BLaER1 treated with 17β-estradiol and CSF1 and Interleukin-3, amounts not matched to agents 10 nM and 100 nM (cell line): Measurements from ENCODE around the gene DEPDC5.

Experiments used
- H3K27ac ChIP-seq, 11 experiments: shearing (Covaris generic); formaldehyde crosslinking; 2 replicates each; pipeline ENCODE4 v1.8.1; 2022
- H3K27me3 ChIP-seq, 11 experiments: shearing (Covaris generic); formaldehyde crosslinking; 2 replicates each; pipeline ENCODE4 v1.8.1; 2022
- H3K36me3 ChIP-seq, 11 experiments: shearing (Covaris generic); formaldehyde crosslinking; 2 replicates each; pipeline ENCODE4 v1.8.1; 2022
- H3K4me1 ChIP-seq, 10 experiments: shearing (Covaris generic); formaldehyde crosslinking; 2 replicates each; pipeline ENCODE4 v1.8.1; 2022
- H3K4me2 ChIP-seq, 11 experiments: shearing (Covaris generic); formaldehyde crosslinking; 2 replicates each; pipeline ENCODE4 v1.8.1; 2022
- H3K4me3 ChIP-seq, 10 experiments: shearing (Covaris generic); formaldehyde crosslinking; 2 replicates each; pipeline ENCODE4 v1.8.1; 2022
- H3K9ac ChIP-seq, 11 experiments: shearing (Covaris generic); formaldehyde crosslinking; 2 replicates each; pipeline ENCODE4 v1.8.1; 2022
- H3K9me3 ChIP-seq, 11 experiments: shearing (Covaris generic); formaldehyde crosslinking; replicated peaks in 1 of 11; 2 replicates each; pipeline ENCODE4 v1.8.1; 2022
- H4K20me1 ChIP-seq, 11 experiments: shearing (Covaris generic); formaldehyde crosslinking; 2 replicates each; pipeline ENCODE4 v1.8.1; 2022
- Cebpa-rat ChIP-seq, 11 experiments: shearing (Covaris generic); IDR thresholded peaks; 2 replicates each; pipeline ENCODE4 v1.8.1; 2022

Gene DEPDC5

GRCh38 chr22:31742115-31742514 is 11.7 kb upstream of the DEPDC5 start:
- no peaks in the 10 kb centered on the region for H3K27me3 ChIP-seq
- no peak for TF ChIP-seq Cebpa-rat (IDR thresholded peaks at IDR 0.05)
- H3K9ac ChIP-seq: peak overlapping the region in 1 of 11 experiments; percentile 24; a peak in 1 of 22 replicates
- H4K20me1 ChIP-seq: peaks cover 34 to 98% (median 90%) of the 10 kb centered on the region in 11 experiments; a peak in 21 of 22 replicates
- H3K4me2 ChIP-seq: peak overlapping the region in 4 of 11 experiments; percentile 6 to 25 (median 14); a peak in 5 of 22 replicates
- H3K27ac ChIP-seq: peak overlapping the region in 2 of 11 experiments; percentile 1 to 5; a peak in 1 of 22 replicates
- H3K4me3 ChIP-seq: no peak overlapping the region
- peaks cover 65 to 100% (median 84%) of the 10 kb centered on the region in 11 experiments for H3K36me3 ChIP-seq
- H3K4me1 ChIP-seq: peaks cover 0 to 24% (median 14%) of the 10 kb centered on the region in 10 experiments; a peak in 10 of 20 replicates
- H3K9me3 ChIP-seq: no peaks in the 10 kb centered on the region

- Histone ChIP-seq H3K27me3 (no peaks in the 10 kb centered on the region), H3K4me2 (peak overlapping the region in 2 of 11 experiments; percentile 6 to 25; a peak in 2 of 22 replicates), H3K27ac (no peak overlapping the region), H3K4me1 (peaks cover 2 to 30% (median 17%) of the 10 kb centered on the region in 10 experiments; a peak in 16 of 20 replicates), H3K9me3 (no peaks in the 10 kb centered on the region), H3K36me3 (peaks cover 65 to 100% (median 84%) of the 10 kb centered on the region in 11 experiments), H3K4me3 (no peak overlapping the region), H4K20me1 (peaks cover 28 to 95% (median 85%) of the 10 kb centered on the region in 11 experiments; a peak in 21 of 22 replicates), H3K9ac (no peak overlapping the region)
- TF ChIP-seq Cebpa-rat (IDR thresholded peaks at IDR 0.05): no peak
Observed at GRCh38 chr22:31742682-31743081, 11.1 kb upstream of the DEPDC5 start.

GRCh38 chr22:31743871-31744270 is 9.9 kb upstream of the DEPDC5 start:
- peaks cover 19 to 90% (median 73%) of the 10 kb centered on the region in 11 experiments; a peak in 21 of 22 replicates for H4K20me1 ChIP-seq
- peaks cover 56 to 92% (median 77%) of the 10 kb centered on the region in 11 experiments for H3K36me3 ChIP-seq
- H3K9ac ChIP-seq: no peak overlapping the region
- H3K27ac ChIP-seq: no peak overlapping the region
- no peaks in the 10 kb centered on the region for H3K9me3 ChIP-seq
- H3K4me1 ChIP-seq: peaks cover 14 to 42% (median 28%) of the 10 kb centered on the region in 10 experiments
- TF ChIP-seq Cebpa-rat (IDR thresholded peaks at IDR 0.05): no peak
- no peak overlapping the region for H3K4me2 ChIP-seq
- no peaks in the 10 kb centered on the region for H3K27me3 ChIP-seq
- no peak overlapping the region for H3K4me3 ChIP-seq

GRCh38 chr22:31747441-31747840 is 6.4 kb upstream of the DEPDC5 start:
- no peak overlapping the region for H3K4me3 ChIP-seq

GRCh38 chr22:31748490-31748889 is 5.3 kb upstream of the DEPDC5 start:
- TF ChIP-seq Cebpa-rat (IDR thresholded peaks at IDR 0.05): no peak
- Histone ChIP-seq H3K4me3 (peak overlapping the region; percentile 79 to 99 (median 88)), H3K4me2 (peak overlapping the region; percentile 85 to 98 (median 92)), H3K9ac (peak overlapping the region; percentile 95 to 99 (median 97)), H3K9me3 (no peaks in the 10 kb centered on the region), H4K20me1 (peaks cover 0 to 44% (median 27%) of the 10 kb centered on the region in 11 experiments; a peak in 14 of 22 replicates), H3K27me3 (no peaks in the 10 kb centered on the region), H3K36me3 (peaks cover 23 to 46% (median 37%) of the 10 kb centered on the region in 11 experiments; a peak in 21 of 22 replicates), H3K27ac (peak overlapping the region in 10 of 11 experiments; percentile 88 to 99 (median 96); a peak in 20 of 22 replicates), H3K4me1 (peaks cover 45 to 55% (median 47%) of the 10 kb centered on the region in 10 experiments)

More at GRCh38 chr22:31747441-31747840, 6.4 kb upstream of the DEPDC5 start:
- peak overlapping the region in 8 of 11 experiments; percentile 8 to 99 (median 97); a peak in 8 of 22 replicates for H3K9ac ChIP-seq
- no peaks in the 10 kb centered on the region for H3K9me3 ChIP-seq
- H4K20me1 ChIP-seq: peaks cover 0 to 55% (median 38%) of the 10 kb centered on the region in 11 experiments; a peak in 18 of 22 replicates
- H3K4me1 ChIP-seq: peaks cover 36 to 51% (median 38%) of the 10 kb centered on the region in 10 experiments
- TF ChIP-seq Cebpa-rat (IDR thresholded peaks at IDR 0.05): no peak
- peak overlapping the region in 9 of 11 experiments; percentile 85 to 98 (median 92); a peak in 14 of 22 replicates for H3K4me2 ChIP-seq
- H3K36me3 ChIP-seq: peaks cover 33 to 56% (median 46%) of the 10 kb centered on the region in 11 experiments
- H3K27ac ChIP-seq: 0 out of 22 replicates have a peak overlapping the region, but pooled peaks of 1 of the 11 experiments have one; percentile 98
- no peaks in the 10 kb centered on the region for H3K27me3 ChIP-seq

- Histone ChIP-seq H3K36me3 (peaks cover 13 to 33% (median 25%) of the 10 kb centered on the region in 11 experiments; a peak in 20 of 22 replicates), H3K4me2 (peak within 1 kb of the TSS; percentile 87 to 98 (median 93)), H3K9ac (peak within 1 kb of the TSS; percentile 95 to 99 (median 97)), H3K9me3 (no peaks in the 10 kb centered on the region), H3K4me1 (peaks cover 51 to 60% (median 54%) of the 10 kb centered on the region in 10 experiments), H3K27ac (peak within 1 kb of the TSS; percentile 88 to 99 (median 96)), H3K4me3 (peak within 1 kb of the TSS; percentile 79 to 99 (median 88)), H4K20me1 (peaks cover 0 to 31% (median 14%) of the 10 kb centered on the region in 11 experiments; a peak in 12 of 22 replicates), H3K27me3 (no peaks in the 10 kb centered on the region)
- TF ChIP-seq Cebpa-rat (IDR thresholded peaks at IDR 0.05): no peak
Observed at GRCh38 chr22:31749636-31750364, 4.0 kb upstream of the DEPDC5 start, which contains the start of gene PRR14L. Gene PRR14L (minus strand): TSS chr22:31750132. CDS start chr22:31738860, 11,272 bp downstream.

GRCh38 chr22:31750365-31751284 is 3.2 kb upstream of the DEPDC5 start:
- no peak for TF ChIP-seq Cebpa-rat (IDR thresholded peaks at IDR 0.05)
- Histone ChIP-seq H3K9ac (peak overlapping the region; percentile 95 to 99 (median 97)), H3K4me1 (peaks cover 59 to 69% (median 61%) of the 10 kb centered on the region in 10 experiments), H3K27me3 (no peaks in the 10 kb centered on the region), H3K9me3 (no peaks in the 10 kb centered on the region), H3K27ac (peak overlapping the region; percentile 88 to 99 (median 96)), H3K4me3 (peak overlapping the region; percentile 79 to 99 (median 88); a peak in 18 of 20 replicates), H3K4me2 (peak overlapping the region; percentile 71 to 96 (median 87)), H4K20me1 (peaks cover 0 to 23% (median 7%) of the 10 kb centered on the region in 11 experiments; a peak in 12 of 22 replicates), H3K36me3 (peaks cover 10 to 30% (median 22%) of the 10 kb centered on the region in 11 experiments; a peak in 19 of 22 replicates)
